Loucy (cell line): Measurements from ENCODE around the gene SIGLEC11.

Experiments used
- H2AFZ ChIP-seq: fragments of 200-600 bp; sonication (generic); 2 replicates; pipeline ENCODE4 v1.6.0; 2016; ENCODE audit warnings: antibody characterized with exemption, mild to moderate bottlenecking, low read length, moderate library complexity
- H3F3A ChIP-seq: fragments of 200-600 bp; 2 replicates; pipeline ENCODE4 v1.6.0; 2016; ENCODE audit warnings: antibody characterized with exemption, low read depth, mild to moderate bottlenecking
- H3K27me3 ChIP-seq: fragments of 200-600 bp; sonication (generic); 2 replicates; pipeline ENCODE4 v1.6.1; 2014; ENCODE audit warnings: low read length, mild to moderate bottlenecking; ENCODE audit not compliant: insufficient read depth, poor library complexity, severe bottlenecking
- H3K36me3 ChIP-seq: fragments of 200-600 bp; sonication (generic); 2 replicates; pipeline ENCODE4 v1.6.1; 2016; ENCODE audit warnings: low read length; ENCODE audit not compliant: insufficient read depth
- H3K4me1 ChIP-seq: fragments of 200-600 bp; sonication (generic); 2 replicates; pipeline ENCODE4 v1.5.1; 2014; ENCODE audit warnings: low read length, mild to moderate bottlenecking; ENCODE audit not compliant: insufficient read depth, poor library complexity, severe bottlenecking
- H3K4me2 ChIP-seq: fragments of 200-600 bp; sonication (generic); 2 replicates; pipeline ENCODE4 v1.6.0; 2014; ENCODE audit warnings: antibody characterized with exemption, low read length, low read depth, mild to moderate bottlenecking; ENCODE audit not compliant: poor library complexity, severe bottlenecking
- H3K4me3 ChIP-seq: fragments of 200-600 bp; sonication (generic); 2 replicates; pipeline ENCODE4 v1.5.1; 2014; ENCODE audit warnings: low read length, mild to moderate bottlenecking, mixed read lengths; ENCODE audit not compliant: poor library complexity, severe bottlenecking
- H3K79me2 ChIP-seq: fragments of 200-600 bp; sonication (generic); 2 replicates; pipeline ENCODE4 v1.6.1; 2014; ENCODE audit warnings: low read length; ENCODE audit not compliant: insufficient read depth
- H3K9ac ChIP-seq: fragments of 200-600 bp; sonication (generic); 2 replicates; pipeline ENCODE4 v1.6.0; 2014; ENCODE audit warnings: mild to moderate bottlenecking, low read depth, low read length, moderate library complexity; ENCODE audit not compliant: poor library complexity, severe bottlenecking
- H3K9me2 ChIP-seq: fragments of 200-600 bp; sonication (generic); replicated peaks from 2 replicates; pipeline ENCODE4 v1.6.1; 2016; ENCODE audit warnings: low read depth, low read length, mixed read lengths
- H3K9me3 ChIP-seq: fragments of 200-600 bp; sonication (generic); 2 replicates; pipeline ENCODE4 v1.6.1; 2014; ENCODE audit warnings: mild to moderate bottlenecking, antibody characterized with exemption, low read length, low read depth; ENCODE audit not compliant: insufficient read depth
- H4K20me1 ChIP-seq: fragments of 200-600 bp; sonication (generic); 2 replicates; pipeline ENCODE4 v1.6.0; 2014; ENCODE audit warnings: antibody characterized with exemption, low read length, mild to moderate bottlenecking; ENCODE audit not compliant: insufficient read depth, poor library complexity, severe bottlenecking
- EZH2phosphoT487 ChIP-seq: fragments of 200-600 bp; IDR thresholded peaks from 2 replicates; pipeline ENCODE4 v1.6.1; 2018; ENCODE audit warnings: antibody characterized with exemption, mild to moderate bottlenecking, moderate library complexity, borderline replicate concordance
- TF ChIP-seq, protein P1 (sequence below): fragments of 200-600 bp; sonication (generic); conservative IDR thresholded peaks from 2 replicates; pipeline ENCODE4 v1.5.1; 2014; ENCODE audit warnings: mild to moderate bottlenecking, antibody characterized with exemption, low read length

The SIGLEC11 gene

DNA sequence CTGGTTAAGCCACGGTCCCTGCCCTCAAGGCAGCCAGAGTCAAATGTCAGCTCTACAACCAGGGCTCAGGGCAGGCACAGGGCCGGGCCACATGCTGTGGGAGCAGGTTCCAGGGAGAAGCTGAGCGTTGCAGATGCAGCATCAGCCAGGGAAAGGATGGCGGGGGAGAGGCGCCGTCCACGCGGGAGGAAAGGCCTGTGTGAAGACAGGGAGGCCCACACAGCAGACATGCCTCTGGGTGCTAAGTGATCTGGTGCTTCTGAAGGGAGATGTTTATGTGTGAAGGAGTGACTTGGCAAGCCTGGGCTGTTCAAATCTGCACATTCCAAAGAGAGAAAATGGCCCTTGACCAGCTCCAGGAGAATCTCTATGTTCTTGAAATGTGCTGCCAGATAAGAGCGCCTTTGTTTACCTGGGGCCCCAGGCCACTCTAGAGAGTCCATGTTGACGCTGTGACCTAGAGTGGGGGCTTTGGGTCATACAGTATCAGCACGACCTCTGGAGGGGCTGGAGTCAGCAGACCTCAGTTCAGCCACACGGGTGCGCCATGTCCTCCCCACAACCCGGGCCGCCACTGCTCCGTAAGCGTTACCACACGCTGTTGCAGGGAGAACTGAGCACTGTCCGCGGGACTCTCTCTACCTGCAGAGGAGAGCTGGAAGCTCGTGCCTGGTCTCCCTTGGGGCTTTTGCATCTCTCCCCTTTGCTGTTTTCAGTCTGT is 47.8 kb downstream of the SIGLEC11 start:
- peaks cover 89% of the 10 kb centered on the region for H3K79me2 ChIP-seq
- H3K9ac ChIP-seq, result no peak overlapping the region
- peaks cover 87% of the 10 kb centered on the region for H4K20me1 ChIP-seq
- H3K4me1 ChIP-seq, result peaks cover 6% of the 10 kb centered on the region
- H3F3A ChIP-seq, result no peaks in the 10 kb centered on the region
- H2AFZ ChIP-seq, result no peak overlapping the region
- no peaks in the 10 kb centered on the region for H3K27me3 ChIP-seq
- H3K4me3 ChIP-seq, result no peak overlapping the region
- H3K36me3 ChIP-seq, result peaks cover 86% of the 10 kb centered on the region; the same call in 1 of the 2 replicates
- TF ChIP-seq, protein P1, sequence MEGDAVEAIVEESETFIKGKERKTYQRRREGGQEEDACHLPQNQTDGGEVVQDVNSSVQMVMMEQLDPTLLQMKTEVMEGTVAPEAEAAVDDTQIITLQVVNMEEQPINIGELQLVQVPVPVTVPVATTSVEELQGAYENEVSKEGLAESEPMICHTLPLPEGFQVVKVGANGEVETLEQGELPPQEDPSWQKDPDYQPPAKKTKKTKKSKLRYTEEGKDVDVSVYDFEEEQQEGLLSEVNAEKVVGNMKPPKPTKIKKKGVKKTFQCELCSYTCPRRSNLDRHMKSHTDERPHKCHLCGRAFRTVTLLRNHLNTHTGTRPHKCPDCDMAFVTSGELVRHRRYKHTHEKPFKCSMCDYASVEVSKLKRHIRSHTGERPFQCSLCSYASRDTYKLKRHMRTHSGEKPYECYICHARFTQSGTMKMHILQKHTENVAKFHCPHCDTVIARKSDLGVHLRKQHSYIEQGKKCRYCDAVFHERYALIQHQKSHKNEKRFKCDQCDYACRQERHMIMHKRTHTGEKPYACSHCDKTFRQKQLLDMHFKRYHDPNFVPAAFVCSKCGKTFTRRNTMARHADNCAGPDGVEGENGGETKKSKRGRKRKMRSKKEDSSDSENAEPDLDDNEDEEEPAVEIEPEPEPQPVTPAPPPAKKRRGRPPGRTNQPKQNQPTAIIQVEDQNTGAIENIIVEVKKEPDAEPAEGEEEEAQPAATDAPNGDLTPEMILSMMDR, result peak; percentile 19; the same call in 1 of the 2 replicates
- no peak for TF ChIP-seq EZH2phosphoT487
- no peaks in the 10 kb centered on the region for H3K9me2 ChIP-seq
- no peaks in the 10 kb centered on the region for H3K9me3 ChIP-seq
- no peak overlapping the region for H3K4me2 ChIP-seq

DNA sequence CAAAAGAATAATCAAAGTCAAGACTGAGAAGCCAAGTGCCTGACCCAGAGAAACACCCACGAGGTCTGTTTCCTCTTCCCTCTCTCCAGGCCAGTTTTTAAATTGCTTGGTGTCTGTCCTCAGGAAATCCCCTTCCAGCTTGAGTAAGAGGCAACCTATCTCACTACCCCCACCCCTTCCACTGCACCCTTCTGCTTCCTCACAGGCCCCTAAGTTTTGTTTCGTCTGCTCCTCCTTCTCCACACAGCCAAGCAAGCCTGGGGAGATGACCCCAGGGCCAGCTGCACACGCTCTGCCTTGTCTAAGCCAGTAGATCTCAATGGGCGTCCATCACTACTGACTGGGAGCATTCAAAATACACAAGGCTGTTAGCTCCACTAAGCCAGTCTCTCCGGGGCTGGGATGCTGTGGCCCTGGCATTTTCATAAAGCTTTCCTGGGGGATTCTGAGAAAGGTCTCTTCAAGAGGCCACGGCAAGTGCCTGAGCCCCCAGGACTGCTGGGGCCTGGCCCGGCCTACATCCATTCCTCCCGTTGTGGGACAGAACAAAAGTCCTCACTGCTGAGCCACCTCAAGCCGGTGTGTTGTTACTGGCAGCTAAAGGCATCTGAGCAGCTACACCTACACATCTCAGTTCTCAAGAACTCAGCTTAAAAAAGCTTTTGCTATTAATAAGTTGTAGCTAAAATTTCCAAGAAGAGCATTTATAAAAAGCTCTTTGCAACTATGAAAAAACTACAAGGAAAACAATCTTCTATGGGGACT is 49.4 kb downstream of the SIGLEC11 start:
- Histone ChIP-seq H3K9ac (peak overlapping the region; percentile 16), H3K4me3 (no peak overlapping the region), H3K79me2 (peaks cover 86% of the 10 kb centered on the region), H3K9me2 (no peaks in the 10 kb centered on the region), H3F3A (no peaks in the 10 kb centered on the region), H2AFZ (no peak overlapping the region), H3K9me3 (no peaks in the 10 kb centered on the region), H3K27me3 (no peaks in the 10 kb centered on the region), H3K4me2 (no peak overlapping the region), H3K4me1 (peaks cover 7% of the 10 kb centered on the region), H3K36me3 (peaks cover 86% of the 10 kb centered on the region; the same call in 1 of the 2 replicates), H4K20me1 (peaks cover 90% of the 10 kb centered on the region)
- TF ChIP-seq, protein P1, result no peak
- no peak for TF ChIP-seq EZH2phosphoT487

DNA sequence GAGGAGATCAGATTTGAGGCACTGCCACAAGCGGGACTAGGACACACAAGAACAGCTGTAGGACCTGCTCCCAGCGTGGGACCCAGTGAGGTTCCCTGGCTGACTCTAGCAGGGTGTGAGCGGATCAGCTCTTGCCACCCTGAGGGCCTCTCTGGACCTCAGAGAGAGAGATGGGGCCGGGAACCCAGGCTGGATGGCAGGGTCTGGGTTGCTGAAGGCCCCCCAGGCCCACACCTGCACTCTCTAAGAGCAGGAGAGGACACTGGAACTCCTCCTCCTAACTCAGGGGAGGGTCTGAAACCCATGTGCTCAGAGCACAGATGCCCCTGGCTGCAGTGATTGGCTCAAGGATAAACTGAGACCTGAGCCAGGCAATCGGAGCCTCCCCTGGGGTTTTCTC is 50.8 kb downstream of the SIGLEC11 start:
- TF ChIP-seq EZH2phosphoT487, result no peak
- TF ChIP-seq, protein P1, result no peak
- Histone ChIP-seq H3K4me3 (no peak overlapping the region), H3K9ac (no peak overlapping the region), H3K79me2 (peaks cover 72% of the 10 kb centered on the region), H3K4me2 (no peak overlapping the region), H3K9me3 (no peaks in the 10 kb centered on the region), H3K36me3 (peaks cover 82% of the 10 kb centered on the region; the same call in 1 of the 2 replicates), H3K27me3 (no peaks in the 10 kb centered on the region), H3F3A (no peaks in the 10 kb centered on the region), H4K20me1 (peaks cover 81% of the 10 kb centered on the region), H3K4me1 (peaks cover 11% of the 10 kb centered on the region), H3K9me2 (no peaks in the 10 kb centered on the region), H2AFZ (no peak overlapping the region)
